T-cell (primary cell): ENCODE measurements around the gene ITPR3. TPM values are rescaled to one million over a fixed set of nuclear protein-coding genes. Genes with fewer than 3 reads are reported as not detected.
A peak's percentile ranks its signal among the peaks of the same experiment; 100 is the strongest.

Experiments used
- ATAC-seq, 4 experiments: fragments of 200-7000 bp in 3 of 4; fragments of 150-1000 bp in 1 of 4; cut with Tn5 transposase; replicated peaks in 1 of 4; 1 replicate in 3 of 4; 2 replicates in 1 of 4; pipeline ENCODE4 v1.10.0; 2021; ENCODE audit warnings: moderate library complexity in 3 of 4, mild to moderate bottlenecking in 2 of 4, moderate number of reproducible peaks in 1 of 4
- CTCF ChIA-PET, 2 donors: fragments of 300-600 bp; sonication (Branson Sonifier 250); formaldehyde crosslinking; loops; one replicate each; lab custom pipeline; 2022; ENCODE audit warnings: antibody characterized with exemption in 2 of 2; lab: Charles Lee
- POLR2A ChIA-PET, 2 donors: fragments of 300-600 bp; sonication (Branson Sonifier 250); formaldehyde crosslinking; loops; one replicate each; lab custom pipeline; 2022; ENCODE audit warnings: antibody characterized with exemption in 2 of 2; lab: Charles Lee
- DNase-seq, 35 experiments: peaks; one replicate each; pipeline versions ENCODE4 v3.0.0 to v3.0.0-alpha.2; 2013 to 2023
- H3K27ac ChIP-seq: one replicate; pipeline ENCODE4 v1.5.1; 2013; ENCODE audit warnings: low read length
- H3K27me3 ChIP-seq, 2 experiments: replicated peaks in 1 of 2; 1 replicate in 1 of 2; 2 replicates in 1 of 2; pipeline versions ENCODE4 v1.6.1 to v1.7.0; 2013; ENCODE audit warnings: low read length in 1 of 2, mixed read lengths in 1 of 2; ENCODE audit not compliant: control insufficient read depth in 2 of 2, insufficient read depth in 2 of 2; ENCODE audit errors: extremely low read depth in 1 of 2
- H3K36me3 ChIP-seq, 2 donors: 1 replicate in 1 of 2; 2 replicates in 1 of 2; pipeline versions ENCODE4 v1.6.1 to v1.7.0; 2013; ENCODE audit warnings: low read length in 1 of 2; ENCODE audit not compliant: control insufficient read depth in 2 of 2, insufficient read depth in 1 of 2; ENCODE audit errors: extremely low read depth in 1 of 2
- H3K4me1 ChIP-seq, 2 experiments: 1 replicate in 1 of 2; 2 replicates in 1 of 2; pipeline versions ENCODE4 v1.6.1 to v1.7.0; 2013; ENCODE audit warnings: low read length in 2 of 2, mixed read lengths in 1 of 2; ENCODE audit not compliant: insufficient read depth in 2 of 2, control insufficient read depth in 1 of 2; ENCODE audit errors: extremely low read depth in 1 of 2
- H3K4me3 ChIP-seq, 2 donors: 1 replicate in 1 of 2; 2 replicates in 1 of 2; pipeline versions ENCODE4 v1.5.1 to v1.7.0; 2013; ENCODE audit warnings: mild to moderate bottlenecking in 2 of 2, low read length in 1 of 2, moderate library complexity in 1 of 2; ENCODE audit not compliant: control insufficient read depth in 1 of 2; ENCODE audit errors: extremely low read depth in 1 of 2
- H3K9me3 ChIP-seq: 2 replicates; pipeline ENCODE4 v1.7.0; 2013
- H3K27ac Mint-ChIP-seq, 2 donors: one replicate each; pipeline ENCODE4 v1.8.0; 2020 to 2021; ENCODE audit warnings: mild to moderate bottlenecking in 2 of 2, mixed read lengths in 2 of 2
- H3K27me3 Mint-ChIP-seq, 2 donors: one replicate each; pipeline ENCODE4 v1.8.0; 2021 to 2022; ENCODE audit warnings: mixed read lengths in 2 of 2
- H3K36me3 Mint-ChIP-seq: one replicate; pipeline ENCODE4 v1.8.0; 2021; ENCODE audit warnings: mixed read lengths
- H3K4me1 Mint-ChIP-seq, 3 donors: one replicate each; pipeline ENCODE4 v1.8.0; 2020 to 2022; ENCODE audit warnings: mixed read lengths in 3 of 3, mild to moderate bottlenecking in 1 of 3
- H3K4me3 Mint-ChIP-seq, 3 donors: one replicate each; pipeline ENCODE4 v1.8.0; 2020 to 2022; ENCODE audit warnings: mild to moderate bottlenecking in 3 of 3, mixed read lengths in 3 of 3, moderate library complexity in 3 of 3
- H3K9me3 Mint-ChIP-seq, 3 donors: one replicate each; pipeline ENCODE4 v1.8.0; 2020 to 2022; ENCODE audit warnings: mixed read lengths in 3 of 3
- WGBS: methylation state at CpG from one replicate; pipeline ENCODE4 v1.1.5; 2013; ENCODE audit warnings: missing lambda C conversion rate; ENCODE audit not compliant: insufficient coverage; 5-methylcytosine and 5-hydroxymethylcytosine counted together
- total RNA-seq, 35 experiments: library from RNA in 6 of 35; stranded (reverse) in 6 of 35; fragments of 120-200 nt in 1 of 35; gene quantifications; one replicate each; pipeline versions ENCODE4 v1.2.1 to v1.2.4 and lab custom pipeline; 2013 to 2026

The ITPR3 gene
- total RNA-seq, 5 donors from 2014 or later (not counting 1 experiment from before 2014, with no cell fraction given) = 49.2 to 63.6 (median 62.4) TPM

GRCh38 chr6:33705955-33706725 is 85.0 kb downstream of the ITPR3 start:
- Mint-ChIP-seq H3K4me3 (no peak overlapping the region), H3K9me3 (no peaks in the 10 kb centered on the region), H3K36me3 (peaks cover 23% of the 10 kb centered on the region), H3K27me3 (no peaks in the 10 kb centered on the region), H3K27ac (peak overlapping the region in 1 of 2 donors; percentile 29), H3K4me1 (peaks cover 19 to 34% (median 20%) of the 10 kb centered on the region in 3 donors)
- 83% methylated on average over 10 of the region's 16 CpGs for WGBS
- Histone ChIP-seq H3K36me3 (peaks cover 4 to 13% of the 10 kb centered on the region in 2 donors), H3K27ac (no peak overlapping the region), H3K9me3 (no peaks in the 10 kb centered on the region), H3K27me3 (no peaks in the 10 kb centered on the region), H3K4me3 (no peak overlapping the region), H3K4me1 (peaks cover 10 to 15% of the 10 kb centered on the region in 2 experiments)
- no peak for DNase-seq
- ChIA-PET POLR2A (no interaction called here), CTCF (no interaction called here)
- ATAC-seq = no peak

- no CpG with 5 or more reads among the region's 5 CpGs for WGBS
- ChIA-PET CTCF (interaction anchor here (0.6 to 1.2 kb wide), 2 partner anchors 37 to 128 kb away, joined by 3 read pairs; partner anchors contain the start of gene BAK1 (in 1 of the 2)), POLR2A (no interaction called here)
- Histone ChIP-seq H3K9me3 (no peaks in the 10 kb centered on the region), H3K36me3 (peaks cover 4 to 13% of the 10 kb centered on the region in 2 donors), H3K4me3 (no peak overlapping the region), H3K4me1 (peaks cover 15 to 22% of the 10 kb centered on the region in 2 experiments), H3K27ac (no peak overlapping the region), H3K27me3 (no peaks in the 10 kb centered on the region)
- H3K27me3 Mint-ChIP-seq = no peaks in the 10 kb centered on the region
- no peak overlapping the region for H3K4me3 Mint-ChIP-seq
- peaks cover 25 to 37% (median 27%) of the 10 kb centered on the region in 3 donors for H3K4me1 Mint-ChIP-seq
- ATAC-seq (no peak), DNase-seq (no peak)
- peak overlapping the region in 1 of 2 donors; percentile 52 for H3K27ac Mint-ChIP-seq
- peaks cover 23% of the 10 kb centered on the region for H3K36me3 Mint-ChIP-seq
- H3K9me3 Mint-ChIP-seq = no peaks in the 10 kb centered on the region
Measured at GRCh38 chr6:33707771-33708170, 86.6 kb downstream of the ITPR3 start.

GRCh38 chr6:33708516-33709204 is 87.5 kb downstream of the ITPR3 start:
- ATAC-seq (no peak), DNase-seq (no peak)
- Histone ChIP-seq H3K27me3 (no peaks in the 10 kb centered on the region), H3K9me3 (no peaks in the 10 kb centered on the region), H3K4me3 (no peak overlapping the region), H3K27ac (no peak overlapping the region), H3K36me3 (peaks cover 4 to 13% of the 10 kb centered on the region in 2 donors), H3K4me1 (peaks cover 15 to 22% of the 10 kb centered on the region in 2 experiments)
- POLR2A ChIA-PET = interaction anchor here in 1 of 2 donors (0.6 kb wide), 1 partner anchor 853 kb away, joined by 4 read pairs; no protein-coding TSS in a partner anchor
- Mint-ChIP-seq H3K27ac (peak overlapping the region in 1 of 2 donors; percentile 2), H3K9me3 (no peaks in the 10 kb centered on the region), H3K36me3 (peaks cover 23% of the 10 kb centered on the region), H3K4me1 (peaks cover 25 to 35% (median 27%) of the 10 kb centered on the region in 3 donors), H3K27me3 (no peaks in the 10 kb centered on the region), H3K4me3 (no peak overlapping the region)
- CTCF ChIA-PET = interaction anchor here in 1 of 2 donors (1.1 kb wide), 1 partner anchor 123 kb away, joined by 3 read pairs; no protein-coding TSS in a partner anchor
- WGBS = 94% methylated on average over 6 of the region's 10 CpGs

- Histone ChIP-seq H3K27me3 (no peaks in the 10 kb centered on the region), H3K4me1 (peaks cover 15 to 22% of the 10 kb centered on the region in 2 experiments), H3K9me3 (no peaks in the 10 kb centered on the region), H3K36me3 (peaks cover 4 to 13% of the 10 kb centered on the region in 2 donors), H3K27ac (no peak overlapping the region), H3K4me3 (no peak overlapping the region)
- ATAC-seq (no peak), DNase-seq (no peak)
- CTCF ChIA-PET = interaction anchor here (0.8 to 1.1 kb wide), 2 partner anchors 9 to 124 kb away, joined by 3 read pairs; no protein-coding TSS in a partner anchor
- no peak overlapping the region for H3K27ac Mint-ChIP-seq
- H3K27me3 Mint-ChIP-seq = no peaks in the 10 kb centered on the region
- H3K9me3 Mint-ChIP-seq = no peaks in the 10 kb centered on the region
- peaks cover 19% of the 10 kb centered on the region for H3K36me3 Mint-ChIP-seq
- peaks cover 25 to 35% (median 27%) of the 10 kb centered on the region in 3 donors for H3K4me1 Mint-ChIP-seq
- WGBS = 98% methylated on average over 10 of the region's 10 CpGs
- peak overlapping the region in 2 of 3 donors; percentile 52 to 98 for H3K4me3 Mint-ChIP-seq
- POLR2A ChIA-PET = interaction anchor here in 1 of 2 donors (0.6 kb wide), 1 partner anchor 854 kb away, joined by 4 read pairs; no protein-coding TSS in a partner anchor
Measured at GRCh38 chr6:33709605-33710295, 88.6 kb downstream of the ITPR3 start.

- peaks cover 19% of the 10 kb centered on the region for H3K36me3 Mint-ChIP-seq
- no peaks in the 10 kb centered on the region for H3K27me3 ChIP-seq
- ChIA-PET CTCF (interaction anchor here (0.8 to 1.6 kb wide), 8 partner anchors 9 to 445 kb away, joined by 3 to 13 read pairs (median 4); partner anchors contain the start of genes BAK1 (in 1 of the 2) and ITPR3 (in 1 of the 2)), POLR2A (no interaction called here)
- peaks cover 15 to 22% of the 10 kb centered on the region in 2 experiments for H3K4me1 ChIP-seq
- H3K4me3 Mint-ChIP-seq = peak overlapping the region; percentile 96 to 98 (median 98)
- peaks cover 25 to 35% (median 27%) of the 10 kb centered on the region in 3 donors for H3K4me1 Mint-ChIP-seq
- no peak overlapping the region for H3K27ac ChIP-seq
- H3K9me3 ChIP-seq = no peaks in the 10 kb centered on the region
- 91% methylated on average over 12 of the region's 15 CpGs for WGBS
- H3K36me3 ChIP-seq = peaks cover 4 to 13% of the 10 kb centered on the region in 2 donors
- no peak for ATAC-seq
- no peak for DNase-seq
- peak overlapping the region; percentile 95 to 98 for H3K27ac Mint-ChIP-seq
- H3K4me3 ChIP-seq = peak overlapping the region; percentile 87 to 95
- H3K27me3 Mint-ChIP-seq = no peaks in the 10 kb centered on the region
- H3K9me3 Mint-ChIP-seq = no peaks in the 10 kb centered on the region
Measured at GRCh38 chr6:33710296-33711121, 89.4 kb downstream of the ITPR3 start.
